ENCODE data around the gene HTR3B. TPM values are rescaled to one million over a fixed set of nuclear protein-coding genes. Genes with fewer than 3 reads are reported as not detected.
"Not testable (repeated sequence)": the region's sequence is repeated elsewhere in the genome, so short reads cannot be mapped to it uniquely, and the experiment has no call there.

Gene HTR3B
- total RNA-seq, 1 donor from 2014 or later, result not detected

- peaks cover 6% of the 10 kb centered on the region for H3K4me1 ChIP-seq
- TF ChIP-seq, protein P1, sequence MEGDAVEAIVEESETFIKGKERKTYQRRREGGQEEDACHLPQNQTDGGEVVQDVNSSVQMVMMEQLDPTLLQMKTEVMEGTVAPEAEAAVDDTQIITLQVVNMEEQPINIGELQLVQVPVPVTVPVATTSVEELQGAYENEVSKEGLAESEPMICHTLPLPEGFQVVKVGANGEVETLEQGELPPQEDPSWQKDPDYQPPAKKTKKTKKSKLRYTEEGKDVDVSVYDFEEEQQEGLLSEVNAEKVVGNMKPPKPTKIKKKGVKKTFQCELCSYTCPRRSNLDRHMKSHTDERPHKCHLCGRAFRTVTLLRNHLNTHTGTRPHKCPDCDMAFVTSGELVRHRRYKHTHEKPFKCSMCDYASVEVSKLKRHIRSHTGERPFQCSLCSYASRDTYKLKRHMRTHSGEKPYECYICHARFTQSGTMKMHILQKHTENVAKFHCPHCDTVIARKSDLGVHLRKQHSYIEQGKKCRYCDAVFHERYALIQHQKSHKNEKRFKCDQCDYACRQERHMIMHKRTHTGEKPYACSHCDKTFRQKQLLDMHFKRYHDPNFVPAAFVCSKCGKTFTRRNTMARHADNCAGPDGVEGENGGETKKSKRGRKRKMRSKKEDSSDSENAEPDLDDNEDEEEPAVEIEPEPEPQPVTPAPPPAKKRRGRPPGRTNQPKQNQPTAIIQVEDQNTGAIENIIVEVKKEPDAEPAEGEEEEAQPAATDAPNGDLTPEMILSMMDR (IDR thresholded peaks at IDR 0.05; ENCODE audit: borderline replicate concordance), result no peak
- peaks cover 17% of the 10 kb centered on the region for H3K27me3 ChIP-seq (ENCODE audit: low read depth)
- no peak overlapping the region for H3K27ac ChIP-seq (replicated peaks)
- no peak overlapping the region for H3K4me3 ChIP-seq
- DNase-seq, result no peak
- H3K36me3 ChIP-seq, result no peaks in the 10 kb centered on the region
- H3K9me3 ChIP-seq (replicated peaks), result no peaks in the 10 kb centered on the region
- intact Hi-C loops (cut with micrococcal nuclease), result no loop called here
Observed at GRCh38 chr11:113935858-113936257, 31.3 kb downstream of the HTR3B start.

DNA sequence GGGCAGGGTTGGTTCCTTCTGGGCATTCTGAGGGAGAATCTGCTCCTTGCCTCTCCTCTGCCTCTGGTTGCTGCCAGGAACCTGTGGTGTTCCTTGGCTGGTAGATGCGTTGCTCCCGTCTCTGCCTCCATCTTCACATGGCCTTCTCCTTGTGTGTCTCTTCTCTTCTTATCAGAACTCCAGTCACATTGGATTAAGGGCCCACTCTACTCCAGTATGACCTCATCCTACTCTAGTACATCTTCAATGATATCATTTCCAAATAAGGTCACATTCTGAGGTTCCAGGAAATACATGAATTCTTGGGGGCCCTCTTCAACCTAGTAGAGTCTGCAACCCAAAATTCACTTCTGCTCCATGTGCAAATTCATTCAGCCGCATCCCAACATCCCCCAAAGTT lies 33.3 kb downstream of the HTR3B start:
- peaks cover under 1% of the 10 kb centered on the region for H3K27me3 ChIP-seq (ENCODE audit: low read depth)
- no peak overlapping the region for H3K4me3 ChIP-seq
- TF ChIP-seq, protein P1 (IDR thresholded peaks at IDR 0.05; ENCODE audit: borderline replicate concordance), result no peak
- no peak for DNase-seq
- no peaks in the 10 kb centered on the region for H3K36me3 ChIP-seq
- peaks cover 6% of the 10 kb centered on the region for H3K4me1 ChIP-seq
- intact Hi-C loops (cut with micrococcal nuclease), result no loop called here
- H3K9me3 ChIP-seq (replicated peaks), result no peaks in the 10 kb centered on the region
- H3K27ac ChIP-seq (replicated peaks), result no peak overlapping the region

- Histone ChIP-seq H3K4me1 (no peaks in the 10 kb centered on the region), H3K36me3 (no peaks in the 10 kb centered on the region), H3K4me3 (no peak overlapping the region), H3K9me3 (replicated peaks) (no peaks in the 10 kb centered on the region), H3K27me3 (ENCODE audit: low read depth) (peaks cover 24% of the 10 kb centered on the region), H3K27ac (replicated peaks) (no peak overlapping the region)
- TF ChIP-seq, protein P1 (IDR thresholded peaks at IDR 0.05; ENCODE audit: borderline replicate concordance), result no peak
- DNase-seq, result no peak
- intact Hi-C loops (cut with micrococcal nuclease), result no loop called here
Observed at GRCh38 chr11:113942256-113942655, 37.7 kb downstream of the HTR3B start.

- H3K36me3 ChIP-seq; H3K4me3 ChIP-seq; intact Hi-C loops (cut with micrococcal nuclease); H3K4me1 ChIP-seq; H3K9me3 ChIP-seq (replicated peaks); DNase-seq; H3K27ac ChIP-seq (replicated peaks): not testable (repeated sequence)
- H3K27me3 ChIP-seq (ENCODE audit: low read depth), result peaks cover 51% of the 10 kb centered on the region
Observed at GRCh38 chr11:113946162-113946561, 41.6 kb downstream of the HTR3B start.

DNA sequence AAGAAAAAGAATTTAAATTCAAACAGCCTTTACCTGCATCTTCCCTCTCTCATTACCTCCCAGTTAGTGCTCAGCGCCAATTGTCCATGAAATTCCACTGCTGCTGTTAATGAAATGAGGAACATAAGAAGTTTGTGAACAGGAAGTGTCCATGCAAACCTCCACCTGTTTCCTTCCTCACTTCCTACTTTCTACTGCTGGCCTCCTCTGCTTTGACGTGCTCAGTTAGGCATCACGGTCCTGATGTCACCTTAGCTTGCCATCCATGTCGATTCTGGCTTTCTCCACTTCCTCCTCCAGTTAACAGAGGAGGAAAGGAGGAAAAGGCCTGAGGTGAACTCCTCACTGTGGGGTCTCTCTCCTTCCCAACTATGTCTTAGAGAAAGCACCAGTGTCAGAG lies 43.4 kb downstream of the HTR3B start:
- no peak overlapping the region for H3K27ac ChIP-seq (replicated peaks)
- no peaks in the 10 kb centered on the region for H3K4me1 ChIP-seq
- no peaks in the 10 kb centered on the region for H3K9me3 ChIP-seq (replicated peaks)
- peaks cover 70% of the 10 kb centered on the region for H3K27me3 ChIP-seq (ENCODE audit: low read depth)
- TF ChIP-seq, protein P1 (IDR thresholded peaks at IDR 0.05; ENCODE audit: borderline replicate concordance), result no peak
- H3K4me3 ChIP-seq, result no peak overlapping the region
- intact Hi-C loops (cut with micrococcal nuclease), result no loop called here
- H3K36me3 ChIP-seq, result no peaks in the 10 kb centered on the region
- no peak for DNase-seq

GRCh38 chr11:113949891-113950290 lies 45.3 kb downstream of the HTR3B start:
- H3K4me3 ChIP-seq, result no peak overlapping the region
- H3K9me3 ChIP-seq (replicated peaks), result no peaks in the 10 kb centered on the region
- intact Hi-C loops (cut with micrococcal nuclease), result no loop called here
- no peaks in the 10 kb centered on the region for H3K4me1 ChIP-seq
- TF ChIP-seq, protein P1 (IDR thresholded peaks at IDR 0.05; ENCODE audit: borderline replicate concordance), result no peak
- no peak for DNase-seq
- H3K36me3 ChIP-seq, result no peaks in the 10 kb centered on the region
- no peak overlapping the region for H3K27ac ChIP-seq (replicated peaks)
- peaks cover 80% of the 10 kb centered on the region for H3K27me3 ChIP-seq (ENCODE audit: low read depth)

Measured in left ventricle myocardium inferior (tissue), 1 donor.